GM18505 (cell line): ENCODE data around the gene INPP5J.

Experiments
- ATAC-seq: cut with Tn5 transposase; IDR thresholded peaks from one replicate; pipeline ENCODE4 v1.9.1; 2021; ENCODE audit not compliant: unreplicated experiment
- POLR2A ChIP-seq: IDR thresholded peaks from 4 replicates; pipeline ENCODE4 v1.6.1; 2011; ENCODE audit warnings: borderline replicate concordance; ENCODE audit not compliant: insufficient read depth, insufficient read length; ENCODE audit errors: extremely low read depth

INPP5J gene

GRCh38 chr22:31120230-31120629 lies 2.5 kb upstream of the INPP5J start:
- no peak for ATAC-seq
- no peak for TF ChIP-seq POLR2A

DNA sequence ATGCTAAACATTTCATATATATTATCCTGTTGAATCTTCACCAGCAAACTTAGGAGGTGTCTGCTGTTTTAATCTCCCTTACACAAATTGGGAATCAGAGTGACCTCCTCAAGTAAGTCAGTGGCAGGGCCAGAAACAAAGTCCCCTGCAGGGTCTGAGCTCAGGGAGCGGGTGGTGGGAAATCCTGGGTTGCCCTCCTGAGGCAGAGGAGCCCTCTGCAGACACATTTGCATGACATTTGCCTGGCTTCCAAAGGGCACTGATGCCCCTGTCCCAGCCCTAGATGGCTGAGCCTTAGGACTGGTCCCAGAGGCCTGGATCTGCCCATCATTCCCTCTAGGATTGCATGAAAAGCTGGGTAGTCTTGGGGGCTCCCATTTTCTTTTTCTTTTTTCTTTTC lies 2.1 kb upstream of the INPP5J start:
- no peak for ATAC-seq
- TF ChIP-seq POLR2A: no peak

DNA sequence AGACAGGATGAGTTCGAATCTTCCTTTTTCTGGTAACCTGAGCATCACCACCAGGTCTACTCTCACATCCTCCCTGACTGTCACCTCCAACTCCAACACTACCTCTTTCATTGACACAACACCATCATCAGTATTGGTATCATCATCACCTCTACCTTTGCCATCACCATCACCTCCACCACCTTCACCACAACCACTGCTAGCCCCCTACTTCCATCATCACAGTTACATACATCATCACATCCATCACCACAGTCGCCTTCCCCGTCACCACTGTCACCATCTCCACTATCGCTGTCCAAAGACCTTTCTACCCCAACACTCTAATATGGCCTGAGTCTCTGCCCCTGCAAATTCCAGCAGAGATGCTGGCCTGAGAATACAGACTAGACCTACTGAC lies 1.4 kb upstream of the INPP5J start:
- TF ChIP-seq POLR2A: no peak
- no peak for ATAC-seq

DNA sequence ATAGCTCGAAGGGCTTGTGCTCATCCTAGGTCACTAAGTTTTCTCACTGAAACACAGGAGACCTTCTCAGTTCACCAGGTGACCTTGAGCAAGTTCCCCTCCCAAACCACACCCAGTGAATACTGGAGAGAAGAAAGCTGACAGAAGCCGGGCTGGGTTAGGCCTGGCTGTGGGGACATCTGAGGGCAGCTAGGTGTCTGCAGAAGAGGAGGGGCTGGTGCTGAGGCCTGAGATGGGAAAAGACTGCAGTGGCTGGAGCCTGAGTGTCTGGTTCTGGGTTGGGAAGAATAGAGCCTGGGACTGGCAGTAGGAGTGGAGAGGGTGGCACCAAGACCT lies 602 bp upstream of the INPP5J start:
- TF ChIP-seq POLR2A: no peak
- no peak for ATAC-seq

DNA sequence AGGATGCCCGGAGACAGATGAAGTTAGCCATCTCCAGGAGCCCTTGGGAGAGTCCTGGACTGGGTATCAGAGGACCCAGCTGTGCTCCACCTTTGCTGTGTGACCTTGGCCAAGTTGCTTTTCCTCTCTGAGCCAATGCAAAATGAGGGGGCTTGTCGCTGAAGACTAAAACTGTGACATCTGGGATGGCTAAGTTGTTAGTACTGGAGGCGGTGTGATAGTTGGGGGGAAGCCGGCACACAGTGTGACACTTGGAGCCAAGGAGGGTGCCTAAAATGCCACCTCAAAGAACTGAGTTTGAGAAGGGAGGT lies 481 bp downstream of the INPP5J start:
- ATAC-seq: no peak
- no peak for TF ChIP-seq POLR2A

- TF ChIP-seq POLR2A: no peak
- ATAC-seq: no peak
Measured at GRCh38 chr22:31124290-31124689, 1.5 kb downstream of the INPP5J start.

GRCh38 chr22:31124811-31125465 lies 2.2 kb downstream of the INPP5J start:
- no peak for ATAC-seq

DNA sequence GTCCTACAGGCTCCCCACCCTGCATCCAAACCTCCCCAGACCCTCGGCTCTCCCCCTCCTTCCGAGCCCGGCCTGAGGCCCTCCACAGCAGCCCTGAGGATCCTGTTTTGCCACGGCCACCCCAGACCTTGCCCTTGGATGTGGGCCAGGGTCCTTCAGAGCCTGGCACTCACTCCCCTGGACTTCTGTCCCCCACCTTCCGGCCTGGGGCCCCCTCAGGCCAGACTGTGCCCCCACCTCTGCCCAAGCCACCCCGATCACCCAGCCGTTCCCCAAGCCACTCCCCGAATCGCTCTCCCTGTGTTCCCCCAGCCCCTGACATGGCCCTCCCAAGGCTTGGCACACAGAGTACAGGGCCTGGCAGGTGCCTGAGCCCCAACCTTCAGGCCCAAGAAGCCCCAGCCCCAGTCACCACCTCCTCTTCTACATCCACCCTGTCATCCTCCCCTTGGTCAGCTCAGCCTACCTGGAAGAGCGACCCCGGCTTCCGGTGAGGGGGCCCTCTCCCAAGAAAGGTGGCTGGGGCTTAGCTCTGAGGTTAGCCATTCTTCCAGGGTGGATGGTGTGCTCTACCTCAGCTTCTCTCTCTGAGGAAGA lies 2.9 kb downstream of the INPP5J start:
- TF ChIP-seq POLR2A: no peak

More at GRCh38 chr22:31124811-31125465, 2.2 kb downstream of the INPP5J start:
- TF ChIP-seq POLR2A: no peak

DNA sequence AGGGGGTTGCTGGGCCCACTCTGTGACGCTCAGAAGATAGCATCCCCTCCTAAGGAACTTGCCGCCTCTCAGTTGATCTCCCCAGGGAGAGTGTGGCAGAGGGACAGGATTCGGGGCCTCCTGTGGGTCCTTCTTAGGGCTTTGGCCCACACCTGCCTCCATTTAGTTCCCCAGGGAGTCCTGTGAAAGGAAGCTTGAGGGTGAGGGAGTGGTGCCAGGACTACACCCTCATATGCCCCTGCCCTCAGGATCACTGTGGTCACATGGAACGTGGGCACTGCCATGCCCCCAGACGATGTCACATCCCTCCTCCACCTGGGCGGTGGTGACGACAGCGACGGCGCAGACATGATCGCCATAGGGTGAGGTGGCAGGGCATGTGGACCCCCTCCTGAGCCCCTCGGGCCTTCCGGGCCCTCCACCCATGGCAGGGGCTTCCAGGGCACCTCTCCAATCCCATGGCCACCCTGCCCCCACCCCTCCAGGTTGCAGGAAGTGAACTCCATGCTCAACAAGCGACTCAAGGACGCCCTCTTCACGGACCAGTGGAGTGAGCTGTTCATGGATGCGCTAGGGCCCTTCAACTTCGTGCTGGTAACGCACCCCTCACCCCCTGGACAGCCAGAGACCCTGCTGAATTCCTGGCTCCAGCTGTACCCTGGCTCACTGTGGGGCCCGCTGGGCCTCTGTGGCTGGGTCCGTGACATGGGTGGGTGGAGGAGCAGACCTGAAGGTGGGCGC lies 3.5 kb downstream of the INPP5J start:
- no peak for ATAC-seq
- no peak for TF ChIP-seq POLR2A

More for the DNA sequence above, 2.9 kb downstream of the INPP5J start:
- no peak for ATAC-seq

GRCh38 chr22:31126869-31127175 lies 4.1 kb downstream of the INPP5J start:
- ATAC-seq: no peak
- no peak for TF ChIP-seq POLR2A

- ATAC-seq: no peak
- TF ChIP-seq POLR2A: no peak
Measured at GRCh38 chr22:31127181-31127772, 4.5 kb downstream of the INPP5J start.

- no peak for TF ChIP-seq POLR2A
- ATAC-seq: no peak
Measured at GRCh38 chr22:31128156-31128555, 5.4 kb downstream of the INPP5J start.

- ATAC-seq: no peak
- no peak for TF ChIP-seq POLR2A
Measured at GRCh38 chr22:31130873-31131272, 8.1 kb downstream of the INPP5J start.

GRCh38 chr22:31133911-31134310 lies 11.1 kb downstream of the INPP5J start:
- TF ChIP-seq POLR2A: no peak
- no peak for ATAC-seq
